NCI-H1930 (cell line): Measurements from ENCODE around the gene NECTIN3.
A peak's percentile ranks its signal among the peaks of the same experiment; 100 is the strongest.

Source experiments
- DNase-seq, 2 experiments: peaks; one replicate each; lab custom pipeline; 2025; lab: John Stamatoyannopoulos, UW

The NECTIN3 gene

GRCh38 chr3:111084911-111085310, 13.3 kb downstream of the NECTIN3 start:
- DNase-seq = no peak

GRCh38 chr3:111087924-111088469, 16.4 kb downstream of the NECTIN3 start:
- no peak for DNase-seq

GRCh38 chr3:111096487-111097209, 25.0 kb downstream of the NECTIN3 start:
- DNase-seq = no peak

- no peak for DNase-seq
Measured at GRCh38 chr3:111103807-111104206, 32.2 kb downstream of the NECTIN3 start.

GRCh38 chr3:111106993-111107661, 35.5 kb downstream of the NECTIN3 start:
- DNase-seq = no peak

- DNase-seq = no peak
Measured at GRCh38 chr3:111107662-111108035, 36.0 kb downstream of the NECTIN3 start.

GRCh38 chr3:111112913-111113312, 41.3 kb downstream of the NECTIN3 start:
- DNase-seq = no peak

- no peak for DNase-seq
Measured at GRCh38 chr3:111128884-111129283, 57.3 kb downstream of the NECTIN3 start.

GRCh38 chr3:111130827-111131226, 59.2 kb downstream of the NECTIN3 start:
- no peak for DNase-seq

GRCh38 chr3:111134302-111134701, 62.7 kb downstream of the NECTIN3 start:
- no peak for DNase-seq

GRCh38 chr3:111151438-111151837, 79.8 kb downstream of the NECTIN3 start:
- DNase-seq = no peak

GRCh38 chr3:111152496-111152895, 80.9 kb downstream of the NECTIN3 start:
- no peak for DNase-seq

- DNase-seq = no peak
Measured at GRCh38 chr3:111156517-111156916, 84.9 kb downstream of the NECTIN3 start.

- no peak for DNase-seq
Measured at GRCh38 chr3:111159391-111159790, 87.8 kb downstream of the NECTIN3 start.

- DNase-seq = no peak
Measured at GRCh38 chr3:111164621-111165020, 93.0 kb downstream of the NECTIN3 start.

GRCh38 chr3:111165411-111165810, 93.8 kb downstream of the NECTIN3 start:
- no peak for DNase-seq

- no peak for DNase-seq
Measured at GRCh38 chr3:111173328-111173900, 101.8 kb downstream of the NECTIN3 start.

- DNase-seq = no peak
Measured at GRCh38 chr3:111173906-111174305, 102.3 kb downstream of the NECTIN3 start.

GRCh38 chr3:111190518-111190917, 118.9 kb downstream of the NECTIN3 start:
- DNase-seq = no peak

- DNase-seq = peak; percentile 12 to 69
Measured at GRCh38 chr3:111193472-111193871, 121.9 kb downstream of the NECTIN3 start.

- DNase-seq = no peak
Measured at GRCh38 chr3:111194048-111194447, 122.4 kb downstream of the NECTIN3 start.

GRCh38 chr3:111197485-111197884, 125.9 kb downstream of the NECTIN3 start:
- no peak for DNase-seq

- no peak for DNase-seq
Measured at GRCh38 chr3:111200027-111200426, 128.4 kb downstream of the NECTIN3 start.
